ENCODE data around the gene ADGRA1. TPM values are rescaled to one million over a fixed set of nuclear protein-coding genes. Genes with fewer than 3 reads are reported as not detected.

The ADGRA1 gene
- total RNA-seq, 1 donor: not detected

- no peak overlapping the region for H3K4me3 ChIP-seq (ENCODE audit: low read depth, low read length)
- TF ChIP-seq CTCF (IDR thresholded peaks at IDR 0.05; ENCODE audit: insufficient read depth, low read length): no peak
- DNase-seq (ENCODE audit: low read depth): no peak
Observed at GRCh38 chr10:133126431-133127290, 38.9 kb downstream of the ADGRA1 start.

GRCh38 chr10:133127291-133128125, 39.8 kb downstream of the ADGRA1 start:
- no peak overlapping the region for H3K4me3 ChIP-seq (ENCODE audit: low read depth, low read length)
- DNase-seq (ENCODE audit: low read depth): no peak
- no peak for TF ChIP-seq CTCF (IDR thresholded peaks at IDR 0.05; ENCODE audit: insufficient read depth, low read length)

GRCh38 chr10:133128126-133129070, 40.7 kb downstream of the ADGRA1 start:
- H3K4me3 ChIP-seq (ENCODE audit: low read depth, low read length): no peak overlapping the region
- no peak for DNase-seq (ENCODE audit: low read depth)
- TF ChIP-seq CTCF (IDR thresholded peaks at IDR 0.05; ENCODE audit: insufficient read depth, low read length): no peak

- no peak for DNase-seq (ENCODE audit: low read depth)
- TF ChIP-seq CTCF (IDR thresholded peaks at IDR 0.05; ENCODE audit: insufficient read depth, low read length): no peak
- no peak overlapping the region for H3K4me3 ChIP-seq (ENCODE audit: low read depth, low read length)
Observed at GRCh38 chr10:133129071-133129858, 41.5 kb downstream of the ADGRA1 start.

GRCh38 chr10:133129859-133130495, 42.3 kb downstream of the ADGRA1 start:
- DNase-seq (ENCODE audit: low read depth): no peak
- no peak for TF ChIP-seq CTCF (IDR thresholded peaks at IDR 0.05; ENCODE audit: insufficient read depth, low read length)
- H3K4me3 ChIP-seq (ENCODE audit: low read depth, low read length): no peak overlapping the region
